WTC11 (cell line): ENCODE results near the gene FOXA2. TPM values are rescaled to one million over a fixed set of nuclear protein-coding genes. Genes with fewer than 3 reads are reported as not detected.
A peak's percentile ranks its signal among the peaks of the same experiment; 100 is the strongest.

Experiments
- ATAC-seq: fragments of 200-7000 bp; cut with Tn5 transposase; 2 replicates; pipeline ENCODE4 v1.10.0; 2021; ENCODE audit warnings: mild to moderate bottlenecking, moderate library complexity
- Bru-seq: library from RNA; stranded (reverse); fragments of 400-500 nt; gene quantifications from one replicate; lab custom pipeline; 2021; lab: Mats Ljungman, UMichigan
- CTCF ChIA-PET: fragments of 300-600 bp; sonication (Branson Sonifier 250); formaldehyde crosslinking; loops from one replicate; lab custom pipeline; 2021; ENCODE audit warnings: antibody characterized with exemption; lab: Charles Lee
- POLR2A ChIA-PET: fragments of 350-600 bp; sonication (Branson Sonifier 250); formaldehyde crosslinking; loops from one replicate; lab custom pipeline; 2021; ENCODE audit warnings: antibody characterized with exemption; lab: Charles Lee
- DNase-seq: peaks from one replicate; pipeline ENCODE4 v3.0.0; 2021; ENCODE audit warnings: low spot score
- H3K27ac Mint-ChIP-seq: 2 replicates; pipeline ENCODE4 v1.8.0; 2021; ENCODE audit warnings: mixed read lengths
- H3K27me3 Mint-ChIP-seq: 2 replicates; pipeline ENCODE4 v1.8.0; 2021; ENCODE audit warnings: low read depth, mild to moderate bottlenecking, moderate library complexity, mixed read lengths
- H3K36me3 Mint-ChIP-seq: 2 replicates; pipeline ENCODE4 v1.8.0; 2021; ENCODE audit warnings: mixed read lengths
- H3K4me1 Mint-ChIP-seq: 2 replicates; pipeline ENCODE4 v1.8.0; 2022; ENCODE audit warnings: mixed read lengths
- H3K4me3 Mint-ChIP-seq: 2 replicates; pipeline ENCODE4 v1.8.0; 2021; ENCODE audit warnings: mild to moderate bottlenecking, moderate library complexity, mixed read lengths
- H3K9me3 Mint-ChIP-seq: 2 replicates; pipeline ENCODE4 v1.8.0; 2021; ENCODE audit warnings: mixed read lengths
- GABPB1 ChIP-seq: sonication (generic); formaldehyde crosslinking; IDR thresholded peaks from 2 replicates; pipeline ENCODE4 v1.8.1; 2023; ENCODE audit warnings: mild to moderate bottlenecking, missing genetic modification reagents
- GTF2I ChIP-seq: fragments of 250-450 bp; sonication (Bioruptor Pico); conservative IDR thresholded peaks from 2 replicates; pipeline ENCODE4 v1.4.0; 2021; ENCODE audit warnings: mild to moderate bottlenecking
- HMGA2 ChIP-seq: fragments of 250-450 bp; sonication (Bioruptor Pico); IDR thresholded peaks from 2 replicates; pipeline ENCODE4 v1.4.0; 2021; ENCODE audit warnings: mild to moderate bottlenecking, moderate library complexity
- JUN ChIP-seq: sonication (generic); formaldehyde crosslinking; IDR thresholded peaks from 2 replicates; pipeline ENCODE4 v1.8.0; 2023; ENCODE audit warnings: mild to moderate bottlenecking, missing genetic modification reagents
- KAT7 ChIP-seq: sonication (generic); formaldehyde crosslinking; IDR thresholded peaks from 2 replicates; pipeline ENCODE4 v1.8.1; 2023; ENCODE audit warnings: missing genetic modification reagents, mild to moderate bottlenecking, borderline replicate concordance
- NFYB ChIP-seq: sonication (generic); formaldehyde crosslinking; conservative IDR thresholded peaks from 2 replicates; pipeline ENCODE4 v1.8.0; 2022; ENCODE audit warnings: low read depth, missing genetic modification reagents
- SP1 ChIP-seq: sonication (generic); formaldehyde crosslinking; conservative IDR thresholded peaks from 2 replicates; pipeline ENCODE4 v1.8.1; 2022; ENCODE audit warnings: missing genetic modification reagents
- TCF7 ChIP-seq: sonication (generic); formaldehyde crosslinking; IDR thresholded peaks from 2 replicates; pipeline ENCODE4 v1.8.0; 2022; ENCODE audit warnings: mild to moderate bottlenecking, low read depth, missing genetic modification reagents, moderate library complexity
- ZNF121 ChIP-seq: sonication (generic); formaldehyde crosslinking; IDR thresholded peaks from 2 replicates; pipeline ENCODE4 v1.8.0; 2023; ENCODE audit warnings: missing genetic modification reagents
- ZNF138 ChIP-seq: sonication (generic); formaldehyde crosslinking; conservative IDR thresholded peaks from 2 replicates; pipeline ENCODE4 v1.8.1; 2022; ENCODE audit warnings: mild to moderate bottlenecking, moderate library complexity, missing genetic modification reagents
- ZNF263 ChIP-seq: sonication (generic); formaldehyde crosslinking; IDR thresholded peaks from 2 replicates; pipeline ENCODE4 v1.8.1; 2022; ENCODE audit warnings: low read depth, mild to moderate bottlenecking, moderate library complexity, missing genetic modification reagents
- ZNF317 ChIP-seq: sonication (generic); formaldehyde crosslinking; IDR thresholded peaks from 2 replicates; pipeline ENCODE4 v1.8.1; 2023; ENCODE audit warnings: low read depth, mild to moderate bottlenecking, moderate library complexity, missing genetic modification reagents, borderline replicate concordance
- long read RNA-seq, 3 experiments: library from RNA in 1 of 3; library from capped mRNA in 1 of 3; library from polyadenylated mRNA in 1 of 3; unstranded in 2 of 3; stranded (forward) in 1 of 3; transcript quantifications; one replicate each; pipeline ENCODE4 v2.0.0, GENCODE V29; 2021
- total RNA-seq: library from RNA; stranded (reverse); gene quantifications from 3 replicates; pipeline ENCODE4 v1.2.3, GENCODE V29; 2021
- TF ChIP-seq, protein P1 (sequence below): fragments of 250-450 bp; sonication (Bioruptor Pico); IDR thresholded peaks from 2 replicates; pipeline ENCODE4 v2.1.2; 2022; ENCODE audit warnings: mild to moderate bottlenecking, moderate library complexity
- TF ChIP-seq, protein P2 (sequence below): sonication (generic); formaldehyde crosslinking; IDR thresholded peaks from 2 replicates; pipeline ENCODE4 v1.8.0; 2023; ENCODE audit warnings: mild to moderate bottlenecking, missing genetic modification reagents
- TF ChIP-seq, protein P3 (sequence below): sonication (generic); formaldehyde crosslinking; IDR thresholded peaks from 2 replicates; pipeline ENCODE4 v1.8.1; 2022; ENCODE audit warnings: mild to moderate bottlenecking, moderate library complexity, missing genetic modification reagents
- TF ChIP-seq, protein P4 (sequence below): fragments of 250-450 bp; sonication (Bioruptor Pico); IDR thresholded peaks from 2 replicates; pipeline ENCODE4 v1.9.0; 2021; ENCODE audit warnings: mild to moderate bottlenecking, borderline replicate concordance
- TF ChIP-seq, protein P5 (sequence below): sonication (generic); formaldehyde crosslinking; conservative IDR thresholded peaks from 2 replicates; pipeline ENCODE4 v1.8.1; 2022; ENCODE audit warnings: mild to moderate bottlenecking, missing genetic modification reagents

FOXA2 gene
- total RNA-seq, result 1.3 to 3.1 TPM (median 1.3 TPM) in 3 replicates
- percentile 38 among the genes with signal in this experiment for Bru-seq, nascent RNA
- long read RNA-seq, experiment 1, transcript FOXA2-202 (2 exons, 2,422 nt), result major isoform, 5 of 6 reads
- long read RNA-seq, experiment 1, partial matches to known transcripts, result 0 of 6 reads
- long read RNA-seq, experiment 1, other reads (novel, unspliced or antisense), result 1 of 6 reads
- long read RNA-seq, experiment 2, partial matches to known transcripts, result 0 of 1 reads
- long read RNA-seq, experiment 2, other reads (novel, unspliced or antisense), result 0 of 1 reads
- long read RNA-seq, experiment 3, result 0 reads

DNA sequence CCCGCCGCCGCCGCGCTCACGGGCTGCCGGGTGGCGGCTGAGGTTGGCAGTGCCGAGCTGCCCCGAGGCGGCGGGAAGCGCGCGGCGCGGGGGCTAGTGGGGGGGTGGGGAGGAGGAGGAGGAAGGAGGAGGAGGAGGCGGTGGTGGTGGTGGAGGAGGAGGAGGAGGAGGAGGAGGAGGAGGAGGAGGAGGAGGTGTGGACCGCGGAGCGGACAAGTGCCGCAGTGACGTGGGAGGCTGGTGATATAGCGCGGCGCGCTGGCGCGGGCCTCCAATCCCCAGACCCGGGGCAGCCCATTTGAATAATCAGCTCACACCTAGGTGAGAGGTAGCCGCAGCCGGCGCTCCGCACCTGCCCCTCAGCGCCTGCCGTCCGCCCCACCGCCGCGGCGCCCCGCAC lies at the start of gene FOXA2:
Gene FOXA2 (minus strand): TSS at position 51 of the 400 bp plus-strand sequence. CDS start 294 bp downstream, outside the sequence.
- ATAC-seq (peak; percentile 32), DNase-seq (peak; percentile 66)
- peaks cover 7% of the 10 kb centered on the region; the same call in 1 of the 2 replicates for H3K36me3 Mint-ChIP-seq
- peaks cover 54% of the 10 kb centered on the region for H3K4me1 Mint-ChIP-seq
- ChIA-PET POLR2A (no interaction called here), CTCF (interaction anchor here (0.6 to 2.1 kb wide), 16 partner anchors 9 to 1002 kb away, joined by 3 to 10 read pairs (median 3); no protein-coding TSS in a partner anchor)
- no peaks in the 10 kb centered on the region for H3K9me3 Mint-ChIP-seq
- peak within 1 kb of the TSS; percentile 79 for H3K4me3 Mint-ChIP-seq
- peaks cover 94% of the 10 kb centered on the region for H3K27me3 Mint-ChIP-seq
- TF ChIP-seq ZNF263 (CRISPR knock-in tag), result peak; percentile 92
- 0 out of 2 replicates have a peak, but pooled peaks have one; percentile 6 for TF ChIP-seq SP1 (CRISPR knock-in tag)
- no peak for TF ChIP-seq ZNF138 (CRISPR knock-in tag)
- no peak within 1 kb of the TSS for H3K27ac Mint-ChIP-seq

DNA sequence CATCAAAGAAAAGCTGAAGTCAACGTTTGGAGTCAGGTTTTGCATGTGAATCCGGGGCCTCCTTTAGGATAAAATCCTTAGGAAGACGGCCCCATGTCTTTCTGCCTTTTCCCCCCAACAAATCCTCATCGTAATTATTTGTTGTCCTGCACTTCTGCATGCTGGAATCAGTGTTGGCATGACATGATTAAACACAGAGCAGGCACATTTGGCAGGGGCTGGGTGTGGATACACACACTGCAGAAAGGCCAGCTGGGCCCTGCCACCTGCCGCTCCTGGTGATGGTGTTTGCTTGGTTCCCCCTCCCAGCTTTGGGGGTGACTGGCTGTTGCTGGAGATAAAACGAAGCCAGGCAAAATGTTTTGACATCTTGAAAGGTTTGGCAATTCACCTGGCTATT lies 46.3 kb upstream of the FOXA2 start:
- ATAC-seq (no peak), DNase-seq (no peak)
- TF ChIP-seq, protein P1, sequence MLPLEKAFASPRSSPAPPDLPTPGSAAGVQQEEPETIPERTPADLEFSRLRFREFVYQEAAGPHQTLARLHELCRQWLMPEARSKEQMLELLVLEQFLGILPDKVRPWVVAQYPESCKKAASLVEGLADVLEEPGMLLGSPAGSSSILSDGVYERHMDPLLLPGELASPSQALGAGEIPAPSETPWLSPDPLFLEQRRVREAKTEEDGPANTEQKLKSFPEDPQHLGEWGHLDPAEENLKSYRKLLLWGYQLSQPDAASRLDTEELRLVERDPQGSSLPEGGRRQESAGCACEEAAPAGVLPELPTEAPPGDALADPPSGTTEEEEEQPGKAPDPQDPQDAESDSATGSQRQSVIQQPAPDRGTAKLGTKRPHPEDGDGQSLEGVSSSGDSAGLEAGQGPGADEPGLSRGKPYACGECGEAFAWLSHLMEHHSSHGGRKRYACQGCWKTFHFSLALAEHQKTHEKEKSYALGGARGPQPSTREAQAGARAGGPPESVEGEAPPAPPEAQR, result no peak
- TF ChIP-seq KAT7 (CRISPR knock-in tag), result no peak
- TF ChIP-seq, protein P2, sequence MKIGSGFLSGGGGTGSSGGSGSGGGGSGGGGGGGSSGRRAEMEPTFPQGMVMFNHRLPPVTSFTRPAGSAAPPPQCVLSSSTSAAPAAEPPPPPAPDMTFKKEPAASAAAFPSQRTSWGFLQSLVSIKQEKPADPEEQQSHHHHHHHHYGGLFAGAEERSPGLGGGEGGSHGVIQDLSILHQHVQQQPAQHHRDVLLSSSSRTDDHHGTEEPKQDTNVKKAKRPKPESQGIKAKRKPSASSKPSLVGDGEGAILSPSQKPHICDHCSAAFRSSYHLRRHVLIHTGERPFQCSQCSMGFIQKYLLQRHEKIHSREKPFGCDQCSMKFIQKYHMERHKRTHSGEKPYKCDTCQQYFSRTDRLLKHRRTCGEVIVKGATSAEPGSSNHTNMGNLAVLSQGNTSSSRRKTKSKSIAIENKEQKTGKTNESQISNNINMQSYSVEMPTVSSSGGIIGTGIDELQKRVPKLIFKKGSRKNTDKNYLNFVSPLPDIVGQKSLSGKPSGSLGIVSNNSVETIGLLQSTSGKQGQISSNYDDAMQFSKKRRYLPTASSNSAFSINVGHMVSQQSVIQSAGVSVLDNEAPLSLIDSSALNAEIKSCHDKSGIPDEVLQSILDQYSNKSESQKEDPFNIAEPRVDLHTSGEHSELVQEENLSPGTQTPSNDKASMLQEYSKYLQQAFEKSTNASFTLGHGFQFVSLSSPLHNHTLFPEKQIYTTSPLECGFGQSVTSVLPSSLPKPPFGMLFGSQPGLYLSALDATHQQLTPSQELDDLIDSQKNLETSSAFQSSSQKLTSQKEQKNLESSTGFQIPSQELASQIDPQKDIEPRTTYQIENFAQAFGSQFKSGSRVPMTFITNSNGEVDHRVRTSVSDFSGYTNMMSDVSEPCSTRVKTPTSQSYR, result no peak
- no peak for TF ChIP-seq ZNF121 (CRISPR knock-in tag)
- TF ChIP-seq JUN, result no peak
- TF ChIP-seq, protein P3, sequence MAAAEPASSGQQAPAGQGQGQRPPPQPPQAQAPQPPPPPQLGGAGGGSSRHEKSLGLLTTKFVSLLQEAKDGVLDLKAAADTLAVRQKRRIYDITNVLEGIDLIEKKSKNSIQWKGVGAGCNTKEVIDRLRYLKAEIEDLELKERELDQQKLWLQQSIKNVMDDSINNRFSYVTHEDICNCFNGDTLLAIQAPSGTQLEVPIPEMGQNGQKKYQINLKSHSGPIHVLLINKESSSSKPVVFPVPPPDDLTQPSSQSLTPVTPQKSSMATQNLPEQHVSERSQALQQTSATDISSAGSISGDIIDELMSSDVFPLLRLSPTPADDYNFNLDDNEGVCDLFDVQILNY (CRISPR knock-in tag), result no peak
- TF ChIP-seq GABPB1 (CRISPR knock-in tag), result no peak
- TF ChIP-seq NFYB (CRISPR knock-in tag), result no peak
- TF ChIP-seq, protein P4, sequence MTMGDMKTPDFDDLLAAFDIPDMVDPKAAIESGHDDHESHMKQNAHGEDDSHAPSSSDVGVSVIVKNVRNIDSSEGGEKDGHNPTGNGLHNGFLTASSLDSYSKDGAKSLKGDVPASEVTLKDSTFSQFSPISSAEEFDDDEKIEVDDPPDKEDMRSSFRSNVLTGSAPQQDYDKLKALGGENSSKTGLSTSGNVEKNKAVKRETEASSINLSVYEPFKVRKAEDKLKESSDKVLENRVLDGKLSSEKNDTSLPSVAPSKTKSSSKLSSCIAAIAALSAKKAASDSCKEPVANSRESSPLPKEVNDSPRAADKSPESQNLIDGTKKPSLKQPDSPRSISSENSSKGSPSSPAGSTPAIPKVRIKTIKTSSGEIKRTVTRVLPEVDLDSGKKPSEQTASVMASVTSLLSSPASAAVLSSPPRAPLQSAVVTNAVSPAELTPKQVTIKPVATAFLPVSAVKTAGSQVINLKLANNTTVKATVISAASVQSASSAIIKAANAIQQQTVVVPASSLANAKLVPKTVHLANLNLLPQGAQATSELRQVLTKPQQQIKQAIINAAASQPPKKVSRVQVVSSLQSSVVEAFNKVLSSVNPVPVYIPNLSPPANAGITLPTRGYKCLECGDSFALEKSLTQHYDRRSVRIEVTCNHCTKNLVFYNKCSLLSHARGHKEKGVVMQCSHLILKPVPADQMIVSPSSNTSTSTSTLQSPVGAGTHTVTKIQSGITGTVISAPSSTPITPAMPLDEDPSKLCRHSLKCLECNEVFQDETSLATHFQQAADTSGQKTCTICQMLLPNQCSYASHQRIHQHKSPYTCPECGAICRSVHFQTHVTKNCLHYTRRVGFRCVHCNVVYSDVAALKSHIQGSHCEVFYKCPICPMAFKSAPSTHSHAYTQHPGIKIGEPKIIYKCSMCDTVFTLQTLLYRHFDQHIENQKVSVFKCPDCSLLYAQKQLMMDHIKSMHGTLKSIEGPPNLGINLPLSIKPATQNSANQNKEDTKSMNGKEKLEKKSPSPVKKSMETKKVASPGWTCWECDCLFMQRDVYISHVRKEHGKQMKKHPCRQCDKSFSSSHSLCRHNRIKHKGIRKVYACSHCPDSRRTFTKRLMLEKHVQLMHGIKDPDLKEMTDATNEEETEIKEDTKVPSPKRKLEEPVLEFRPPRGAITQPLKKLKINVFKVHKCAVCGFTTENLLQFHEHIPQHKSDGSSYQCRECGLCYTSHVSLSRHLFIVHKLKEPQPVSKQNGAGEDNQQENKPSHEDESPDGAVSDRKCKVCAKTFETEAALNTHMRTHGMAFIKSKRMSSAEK, result no peak
- TF ChIP-seq HMGA2, result no peak
- no peak for TF ChIP-seq TCF7 (CRISPR knock-in tag)
- TF ChIP-seq GTF2I (CRISPR knock-in tag), result no peak
- no peak for TF ChIP-seq ZNF317 (CRISPR knock-in tag)
- TF ChIP-seq, protein P5, sequence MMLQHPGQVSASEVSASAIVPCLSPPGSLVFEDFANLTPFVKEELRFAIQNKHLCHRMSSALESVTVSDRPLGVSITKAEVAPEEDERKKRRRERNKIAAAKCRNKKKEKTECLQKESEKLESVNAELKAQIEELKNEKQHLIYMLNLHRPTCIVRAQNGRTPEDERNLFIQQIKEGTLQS (CRISPR knock-in tag), result no peak
- Mint-ChIP-seq H3K36me3 (no peaks in the 10 kb centered on the region), H3K4me3 (no peak overlapping the region), H3K9me3 (no peaks in the 10 kb centered on the region), H3K4me1 (peaks cover 22% of the 10 kb centered on the region), H3K27ac (no peak overlapping the region), H3K27me3 (no peaks in the 10 kb centered on the region)
- ChIA-PET POLR2A (no interaction called here), CTCF (interaction anchor here (0.9 to 1.4 kb wide), 3 partner anchors 44 to 911 kb away, joined by 4 to 5 read pairs (median 4); no protein-coding TSS in a partner anchor)
